T-helper 2 cell treated with Interferon-gamma antibody and Interleukin-4, amounts not matched to agents 100 ng/mL and 5 ng/mL, for 36 hours (primary cell): ENCODE data around the gene C1orf87. TPM values are rescaled to one million over a fixed set of nuclear protein-coding genes. Genes with fewer than 3 reads are reported as not detected.

ENCODE experiments used
- intact Hi-C: fragments of 100-400 bp; cut with micrococcal nuclease; formaldehyde crosslinking; loops from one replicate; pipeline ENCODE4 v1.15.1; 2023
- total RNA-seq: library from RNA; stranded (reverse); gene quantifications from 2 replicates; pipeline ENCODE4 v1.2.3, GENCODE V29; 2022

C1orf87 gene
- total RNA-seq, 1 donor from 2014 or later = not detected

DNA sequence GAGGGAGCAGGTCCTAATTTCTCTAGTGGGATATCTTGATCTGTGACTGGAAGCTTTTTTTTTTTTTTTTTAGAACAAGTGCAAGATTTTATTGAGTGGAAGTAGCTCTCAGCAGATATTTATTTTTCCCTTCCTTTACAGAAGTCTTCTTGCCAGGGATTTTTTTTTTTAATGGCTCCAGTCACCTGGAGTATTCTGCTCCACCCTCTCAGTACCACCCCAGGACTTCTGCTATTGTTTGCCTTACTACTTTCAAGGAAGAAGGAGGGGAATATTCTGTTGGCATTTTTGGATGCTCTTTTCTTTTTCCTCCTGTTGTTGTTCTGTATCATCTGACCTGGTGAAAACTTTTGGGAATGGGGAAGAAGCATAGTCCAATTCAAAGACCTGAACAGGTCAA is 123.9 kb downstream of the C1orf87 start:
- intact Hi-C loops = no loop called here

- intact Hi-C loops = no loop called here
Measured at GRCh38 chr1:59948990-59949389, 124.6 kb downstream of the C1orf87 start.

- intact Hi-C loops = loop anchor here (1.0 kb wide), 2 partner anchors 44 to 68 kb away; no protein-coding TSS in a partner anchor
Measured at GRCh38 chr1:59947047-59947938, 126.3 kb downstream of the C1orf87 start.

- intact Hi-C loops = no loop called here
Measured at GRCh38 chr1:59945790-59946189, 127.8 kb downstream of the C1orf87 start.

Other genes with a start within 250 kb of the C1orf87 start
- gene CYP2J2, start 147.0 kb downstream of the C1orf87 start, total RNA-seq = 1.0 and 1.1 TPM in 2 replicates